Stimulated activated CD8-positive, alpha-beta memory T cell treated with anti-CD3 and anti-CD28 coated beads, Interleukin-7, amount 100 ng/mL, for 1 hour (primary cell): ENCODE results near the gene KLHL30.
A peak's percentile ranks its signal among the peaks of the same experiment; 100 is the strongest.

Experiments
- DNase-seq, 2 donors: peaks; one replicate each; pipeline ENCODE4 v3.0.0-alpha.2; 2020; ENCODE audit warnings: low read depth in 2 of 2

Gene KLHL30

DNA sequence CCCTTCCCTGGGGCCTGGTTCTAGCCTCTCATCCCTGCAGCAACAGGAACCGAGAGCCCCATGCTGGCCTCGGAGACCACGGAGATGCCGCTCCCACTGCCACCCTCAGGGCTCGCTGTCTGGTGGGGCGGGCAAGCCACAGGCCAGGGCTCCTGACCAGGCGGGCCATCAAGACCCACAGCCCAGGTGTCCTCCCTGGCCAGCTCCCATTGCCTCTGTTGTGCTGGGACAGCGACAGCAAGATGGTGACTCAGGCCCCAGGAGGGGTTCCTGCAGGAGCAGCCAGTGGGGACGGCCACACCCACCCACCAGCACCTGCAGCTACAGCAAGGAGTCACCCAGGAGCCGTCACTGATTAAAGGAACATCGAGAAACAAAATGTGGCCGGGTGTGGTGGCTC is 7.4 kb downstream of the KLHL30 start:
- DNase-seq = no peak

DNA sequence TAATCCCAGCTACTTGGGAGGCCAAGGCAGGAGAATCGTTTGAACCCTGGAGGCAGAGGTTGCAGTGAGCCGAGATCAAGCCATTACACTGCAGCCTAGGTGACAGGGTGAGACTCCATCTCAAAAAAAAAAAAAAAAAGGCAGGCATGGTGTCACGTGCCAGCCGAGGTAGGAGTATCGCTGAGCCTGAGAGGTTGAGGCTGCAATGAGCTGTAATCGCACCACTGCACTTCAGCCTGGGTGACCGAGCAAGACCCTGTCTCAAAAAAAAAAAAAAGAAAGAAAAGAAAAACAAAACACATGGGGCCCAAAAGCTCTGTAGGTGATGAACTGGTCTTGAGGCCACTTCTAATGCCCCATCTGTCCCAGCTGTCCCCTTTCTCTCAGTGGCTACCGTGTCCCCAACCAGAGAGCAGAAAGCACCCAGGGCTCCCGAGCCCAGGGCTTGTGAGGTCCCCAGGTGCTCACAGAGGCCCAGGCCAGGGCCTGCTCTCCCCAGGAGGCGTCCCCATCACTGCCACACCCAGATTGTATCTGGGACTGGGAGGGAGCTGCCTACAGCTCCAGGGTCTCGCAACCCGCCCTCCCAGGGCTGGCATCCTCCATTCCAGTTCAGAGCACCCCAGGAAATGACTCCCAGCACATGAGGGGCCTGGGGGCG is 8.5 kb downstream of the KLHL30 start:
- DNase-seq = no peak

GRCh38 chr2:238148981-238149380 is 10.5 kb downstream of the KLHL30 start:
- DNase-seq = no peak

GRCh38 chr2:238149841-238150572 is 11.5 kb downstream of the KLHL30 start:
- no peak for DNase-seq

GRCh38 chr2:238150686-238151085 is 12.2 kb downstream of the KLHL30 start:
- DNase-seq = no peak

DNA sequence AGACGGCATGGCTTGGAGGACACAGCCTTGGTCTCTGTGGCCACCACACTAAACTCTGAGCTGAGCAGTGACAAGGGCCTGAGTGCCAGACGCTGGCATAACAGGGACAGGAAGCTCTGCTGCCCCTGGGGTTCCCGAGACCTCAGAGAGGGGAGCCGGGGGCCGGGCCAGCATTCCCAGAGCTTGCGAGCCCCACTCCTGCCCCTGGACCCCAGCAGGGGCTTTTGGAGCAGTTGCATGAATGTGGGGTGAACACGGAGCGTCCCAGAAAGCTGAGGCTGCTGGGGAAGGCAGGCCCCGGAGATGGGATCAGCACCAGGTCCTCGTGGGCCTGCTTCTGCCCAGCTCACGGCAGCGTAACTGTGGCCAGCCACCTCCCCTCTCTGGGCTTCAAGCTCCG is 12.7 kb downstream of the KLHL30 start:
- no peak for DNase-seq

- DNase-seq = no peak
Measured at GRCh38 chr2:238151628-238152235, 13.3 kb downstream of the KLHL30 start.

DNA sequence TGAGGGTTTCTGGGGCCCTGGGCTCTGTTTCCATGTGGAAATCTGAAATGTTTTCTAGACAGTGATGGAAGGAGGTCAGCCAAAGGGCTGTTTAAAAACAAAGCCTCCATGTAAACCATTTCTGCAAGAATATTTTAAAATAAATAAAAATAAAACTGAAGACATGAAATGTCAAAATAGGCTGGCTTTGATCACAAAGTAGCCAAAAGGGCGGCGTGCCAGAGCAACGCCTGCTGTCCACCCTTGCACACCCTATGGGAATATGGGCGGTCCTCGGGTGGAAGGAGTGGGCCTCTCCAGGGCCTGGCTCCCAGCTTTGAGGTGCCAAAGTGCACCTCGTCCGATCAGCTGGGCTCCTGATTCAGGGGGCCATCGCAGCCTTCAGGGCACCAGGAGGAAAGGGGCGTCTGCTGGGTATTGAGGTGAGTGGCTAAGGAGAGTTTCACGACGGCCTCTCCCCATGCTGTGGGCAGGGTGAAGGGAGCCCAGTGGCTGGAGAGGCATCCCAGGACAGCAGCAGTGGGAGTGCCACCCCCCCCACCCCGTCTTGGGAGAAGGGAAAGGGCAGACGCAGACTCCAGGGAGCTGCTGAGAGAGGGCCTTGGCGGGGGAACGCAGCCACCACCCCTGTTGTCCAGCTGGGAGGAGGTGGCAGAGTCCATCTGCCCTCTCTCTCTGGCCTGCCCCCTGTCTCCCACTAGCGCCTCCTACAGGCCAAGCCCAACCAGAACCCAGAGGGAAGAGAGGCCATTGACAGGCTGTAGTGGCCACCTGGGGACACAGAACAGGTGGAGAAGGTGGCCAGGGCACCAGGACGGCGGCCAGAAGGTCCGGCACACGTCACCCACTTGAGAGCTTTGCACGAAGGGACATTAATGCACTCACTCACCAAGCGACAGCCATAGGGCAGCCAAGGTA is 14.6 kb downstream of the KLHL30 start:
- DNase-seq = no peak

DNA sequence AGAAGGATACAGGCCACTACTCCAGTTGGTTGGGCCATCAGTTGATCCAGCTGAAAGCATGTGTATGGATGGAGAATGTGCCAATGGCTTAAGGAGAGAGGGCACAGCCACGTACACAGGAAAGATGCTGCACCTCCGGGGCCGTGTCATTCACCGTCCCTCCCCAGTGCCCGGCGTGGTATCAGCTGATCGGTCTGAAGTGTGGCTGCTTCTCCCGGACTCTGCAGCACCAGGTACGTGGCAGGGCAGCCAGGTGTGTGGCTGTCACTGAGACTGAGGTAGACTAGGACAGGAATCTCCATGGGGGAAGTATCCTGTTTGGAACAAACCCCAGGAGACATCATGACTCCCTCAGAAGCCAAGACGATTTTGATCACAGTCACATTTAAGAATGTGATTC is 16.1 kb downstream of the KLHL30 start:
- DNase-seq = no peak

GRCh38 chr2:238155051-238155760 is 16.7 kb downstream of the KLHL30 start:
- no peak for DNase-seq

DNA sequence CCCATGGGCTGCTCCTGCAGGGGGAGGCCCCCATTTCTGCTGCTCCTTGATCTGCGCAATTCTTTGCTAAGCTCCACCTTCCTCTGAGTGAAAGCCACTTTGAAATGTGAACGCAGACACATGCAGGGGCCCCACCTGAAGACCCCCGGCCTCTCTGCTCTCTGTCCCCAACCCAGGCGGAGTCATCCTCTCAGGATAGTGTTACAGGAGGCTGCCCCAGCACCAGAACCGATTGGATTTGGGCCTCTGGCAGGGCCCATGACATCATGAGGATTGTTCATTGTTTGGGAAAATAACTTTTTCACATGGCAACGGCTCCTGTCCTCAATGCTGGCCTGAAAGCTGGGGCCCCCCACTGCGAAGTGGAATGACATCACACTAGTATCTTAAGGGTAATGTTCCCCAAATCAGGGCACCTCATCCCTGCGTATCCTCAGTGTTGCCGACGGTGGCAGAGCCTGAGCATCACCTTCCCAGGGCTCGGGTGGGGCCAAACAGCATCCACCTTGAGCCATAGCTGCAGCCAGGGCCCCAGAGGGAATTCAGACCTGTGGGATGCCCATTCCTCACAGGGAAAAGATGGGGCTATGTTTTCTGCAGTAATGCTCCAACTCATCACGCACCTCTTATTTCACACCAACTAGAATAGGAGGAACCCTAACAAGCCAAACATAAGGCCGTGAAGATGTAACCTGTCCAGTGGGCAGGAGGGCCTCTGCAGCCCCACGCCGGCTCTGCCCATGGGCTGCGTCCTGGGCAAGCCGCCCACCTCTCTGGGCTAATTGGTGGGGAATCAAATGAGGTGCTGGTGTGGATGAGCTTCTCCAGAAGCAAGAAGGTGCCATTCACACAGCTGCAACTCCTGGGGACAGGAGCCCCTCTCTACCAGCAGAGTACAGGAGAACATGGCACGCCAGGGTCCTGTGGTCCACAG is 17.6 kb downstream of the KLHL30 start:
- no peak for DNase-seq

GRCh38 chr2:238157506-238158017 is 19.1 kb downstream of the KLHL30 start:
- no peak for DNase-seq

DNA sequence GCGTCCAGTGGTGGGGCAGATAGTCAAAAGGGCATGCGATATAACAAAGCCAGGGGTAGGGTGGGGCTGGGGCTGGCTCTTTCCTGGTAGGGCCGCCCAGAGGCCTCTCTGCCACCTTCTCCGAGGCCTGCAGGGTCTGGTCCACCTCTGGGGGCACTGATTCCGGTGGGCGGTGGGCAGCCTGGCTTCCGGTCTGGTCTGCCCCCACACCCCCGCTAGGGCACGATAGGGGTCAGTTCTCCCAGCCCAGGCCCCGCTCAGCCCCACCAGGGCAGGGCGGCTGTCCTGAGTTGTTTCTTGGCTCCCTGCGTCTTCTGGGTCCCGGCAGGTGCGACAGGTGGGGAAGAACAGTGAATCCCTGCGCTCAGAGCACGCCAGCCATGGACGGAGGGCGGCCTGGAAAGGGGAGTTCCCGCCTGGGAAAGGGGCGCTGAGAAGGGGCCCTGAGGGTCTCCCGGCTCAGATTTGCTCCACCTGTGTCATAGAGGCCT is 19.6 kb downstream of the KLHL30 start:
- no peak for DNase-seq

GRCh38 chr2:238158509-238159070 is 20.1 kb downstream of the KLHL30 start, which contains the start of gene ERFE:
Gene ERFE, plus strand, starts transcription at chr2:238158970. Its CDS starts 38 bp downstream, at chr2:238159008.
- DNase-seq = peak in 1 of 2 donors; percentile 14

GRCh38 chr2:238159071-238159539 is 20.6 kb downstream of the KLHL30 start:
- DNase-seq = no peak

DNA sequence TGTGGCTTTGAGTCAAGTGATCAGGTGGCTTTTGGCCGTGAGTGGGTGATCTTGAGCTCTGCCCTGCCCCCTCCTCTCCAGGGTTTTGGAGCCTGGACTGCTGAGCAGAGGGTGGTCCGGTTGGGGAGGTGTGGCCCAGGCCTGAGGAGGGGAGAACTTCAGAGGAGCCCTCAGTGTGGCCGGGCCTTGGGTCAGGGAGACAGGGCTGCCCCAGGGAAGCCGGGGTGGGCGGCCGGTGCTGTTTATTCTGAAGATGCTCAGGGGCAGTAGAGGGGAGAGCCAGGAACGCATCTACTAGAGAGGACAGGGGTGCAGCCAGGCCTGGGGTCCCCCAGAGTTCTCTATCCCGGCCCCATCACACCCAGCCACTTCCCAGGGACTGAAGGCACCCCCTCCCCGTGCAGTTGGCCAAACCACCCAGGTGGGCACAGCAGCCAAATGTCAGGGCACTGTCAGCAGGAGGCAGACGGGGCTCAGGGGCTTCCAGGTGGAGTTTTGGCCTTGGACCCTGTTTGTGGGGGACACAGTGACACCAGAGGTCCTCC is 21.3 kb downstream of the KLHL30 start:
- no peak for DNase-seq

GRCh38 chr2:238160206-238161129 is 22.0 kb downstream of the KLHL30 start:
- no peak for DNase-seq
